Activated CD4-positive, alpha-beta T cell treated with anti-CD3 and anti-CD28 coated beads for 36 hours (primary cell): ENCODE measurements around the gene E4F1. TPM values are rescaled to one million over a fixed set of nuclear protein-coding genes. Genes with fewer than 3 reads are reported as not detected.

Experiments used
- microRNA-seq: library from miRNA; unstranded; fragments of <30 nt; microRNA quantifications from one replicate; pipeline ENCODE4 v1.2.0, GENCODE V29; 2021; ENCODE audit warnings: borderline replicate concordance
- total RNA-seq, 2 experiments: library from RNA; stranded (reverse); gene quantifications; one replicate each; pipeline ENCODE4 v1.2.3, GENCODE V29; 2021

Gene E4F1
- total RNA-seq, 2 experiments from 2014 or later = 18.0 to 18.6 TPM

Small RNA genes within 50 kb of the gene (microRNA-seq; reads per million reads assigned to microRNA genes)
- not detected for gene MIR3677
- not detected for gene MIR4717

Other genes starting within 250 kb of the E4F1 start
- not detected for gene NOXO1, start 242.1 kb upstream of the E4F1 start, total RNA-seq
- 10 to 100 TPM; 25.0 to 25.8 TPM for gene GFER, start 239.4 kb upstream of the E4F1 start, total RNA-seq
- 1 to 10 TPM; 4.8 to 5.9 TPM for gene SYNGR3, start 233.6 kb upstream of the E4F1 start, total RNA-seq
- 10 to 100 TPM; 64.6 to 69.8 TPM for gene ZNF598, start 213.8 kb upstream of the E4F1 start, total RNA-seq
- 1 to 10 TPM; 2.0 to 2.8 TPM for gene NPW, start 203.8 kb upstream of the E4F1 start, total RNA-seq
- 1 to 10 TPM; 1.9 to 2.7 TPM for gene NHERF2, start 196.7 kb upstream of the E4F1 start, total RNA-seq
- 10 to 100 TPM; 22.6 to 26.1 TPM for gene NTHL1, start 175.8 kb upstream of the E4F1 start, total RNA-seq
- 10 to 100 TPM; 49.6 to 72.9 TPM for gene TSC2, start 175.6 kb upstream of the E4F1 start, total RNA-seq
- 10 to 100 TPM; 64.3 to 71.2 TPM for gene PKD1, start 87.7 kb upstream of the E4F1 start, total RNA-seq
- under 1 TPM in 1 of 2 experiments, not detected in 1; 0.21 TPM for gene RAB26, start 75.0 kb upstream of the E4F1 start, total RNA-seq
- gene TRAF7, start 67.8 kb upstream of the E4F1 start, total RNA-seq = 10 to 100 TPM; 70.7 to 93.7 TPM
- 1 to 10 TPM in 1 of 2 experiments, under 1 TPM in 1; 0.98 to 1.3 TPM for gene CASKIN1, start 27.0 kb upstream of the E4F1 start, total RNA-seq
- gene MLST8, start 18.1 kb upstream of the E4F1 start, total RNA-seq = 10 to 100 TPM; 61.3 to 76.1 TPM
- gene BRICD5, start 12.7 kb upstream of the E4F1 start, total RNA-seq = 1 to 10 TPM; 8.0 to 8.8 TPM
- 10 to 100 TPM; 11.5 to 15.0 TPM for gene PGP, start 8.8 kb upstream of the E4F1 start, total RNA-seq
- under 1 TPM; 0.51 to 0.55 TPM for gene DNASE1L2, start 12.9 kb downstream of the E4F1 start, total RNA-seq
- 10 to 100 TPM; 23.0 to 41.0 TPM for gene ECI1, start 28.0 kb downstream of the E4F1 start, total RNA-seq
- 100 to 1,000 TPM; 327 to 445 TPM for gene RNPS1, start 44.5 kb downstream of the E4F1 start, total RNA-seq
- 1 to 10 TPM; 6.0 to 7.2 TPM for gene ABCA3, start 117.1 kb downstream of the E4F1 start, total RNA-seq
- 10 to 100 TPM; 52.2 to 53.4 TPM for gene CCNF, start 205.9 kb downstream of the E4F1 start, total RNA-seq
- 10 to 100 TPM; 21.0 to 23.1 TPM for gene TEDC2, start 236.5 kb downstream of the E4F1 start, total RNA-seq
- not detected for gene NTN3, start 247.7 kb downstream of the E4F1 start, total RNA-seq